Bone marrow (tissue), 2 donors: Measurements from ENCODE around the gene ASF1A.

Experiments
- DNase-seq, 2 donors: peaks; one replicate each; lab custom pipeline; 2025; lab: John Stamatoyannopoulos, UW

Gene ASF1A

GRCh38 chr6:118913161-118913560 is 19.2 kb downstream of the ASF1A start:
- DNase-seq = no peak

- no peak for DNase-seq
Observed at GRCh38 chr6:118914598-118914997, 20.6 kb downstream of the ASF1A start.

GRCh38 chr6:118917546-118918328 is 23.8 kb downstream of the ASF1A start:
- no peak for DNase-seq

GRCh38 chr6:118918329-118918725 is 24.4 kb downstream of the ASF1A start:
- DNase-seq = no peak

- no peak for DNase-seq
Observed at GRCh38 chr6:118921084-118921483, 27.1 kb downstream of the ASF1A start.

- DNase-seq = no peak
Observed at GRCh38 chr6:118923035-118923434, 29.1 kb downstream of the ASF1A start.

GRCh38 chr6:118930680-118931079 is 36.7 kb downstream of the ASF1A start:
- DNase-seq = no peak

GRCh38 chr6:118931436-118931835 is 37.5 kb downstream of the ASF1A start:
- no peak for DNase-seq

- DNase-seq = no peak
Observed at GRCh38 chr6:118932421-118932820, 38.5 kb downstream of the ASF1A start.

- DNase-seq = no peak
Observed at GRCh38 chr6:118933855-118934460, 40.0 kb downstream of the ASF1A start.

- DNase-seq = peak; percentile 62 to 76
Observed at GRCh38 chr6:118934461-118935330, 40.7 kb downstream of the ASF1A start, which contains the start of gene MCM9. Gene MCM9 (minus strand): TSS chr6:118935159. CDS start chr6:118931723, 3,436 bp downstream.

GRCh38 chr6:118935331-118935668 is 41.3 kb downstream of the ASF1A start:
- no peak for DNase-seq

- DNase-seq = no peak
Observed at GRCh38 chr6:118935978-118936703, 42.2 kb downstream of the ASF1A start.

GRCh38 chr6:118939683-118940082 is 45.7 kb downstream of the ASF1A start:
- no peak for DNase-seq

GRCh38 chr6:118940770-118941169 is 46.8 kb downstream of the ASF1A start:
- no peak for DNase-seq

GRCh38 chr6:118945217-118945616 is 51.3 kb downstream of the ASF1A start:
- no peak for DNase-seq

GRCh38 chr6:118952683-118953082 is 58.7 kb downstream of the ASF1A start:
- DNase-seq = no peak

- no peak for DNase-seq
Observed at GRCh38 chr6:118953391-118953790, 59.4 kb downstream of the ASF1A start.
